PC-3 (cell line): ENCODE results near the gene ANTXR1.
"Not testable (repeated sequence)": the region's sequence is repeated elsewhere in the genome, so short reads cannot be mapped to it uniquely, and the experiment has no call there.

ENCODE experiments used
- EZH2 ChIP-seq: fragments of 300-600 bp; sonication (generic); IDR thresholded peaks from one replicate; pipeline ENCODE4 v1.6.1; 2017; ENCODE audit warnings: antibody characterized with exemption, mild to moderate bottlenecking, low read length; ENCODE audit not compliant: unreplicated experiment
- TF ChIP-seq, protein P1 (sequence below): fragments of 300-600 bp; sonication (generic); conservative IDR thresholded peaks from 2 replicates; pipeline ENCODE4 v1.5.1; 2017; ENCODE audit warnings: antibody characterized with exemption, low read depth, mild to moderate bottlenecking, low read length

DNA sequence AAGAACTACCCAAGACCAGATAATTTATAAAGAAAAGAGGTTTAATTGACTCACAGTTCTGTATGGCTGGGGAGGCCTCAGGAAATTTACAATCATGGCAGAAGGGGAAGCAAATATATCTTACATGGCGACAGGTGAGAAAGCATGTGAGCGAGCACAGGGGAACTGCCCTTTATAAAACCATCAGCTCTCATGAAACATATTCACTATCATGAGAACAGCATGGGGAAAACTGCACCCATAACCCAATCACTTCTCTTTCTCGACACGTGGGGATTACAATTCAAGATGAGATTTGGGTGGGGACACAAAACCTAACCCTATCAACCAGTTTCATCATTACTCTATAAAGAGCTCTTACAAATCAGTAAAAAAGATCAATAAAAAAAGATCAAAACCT lies 222.9 kb downstream of the ANTXR1 start:
- TF ChIP-seq, protein P1, sequence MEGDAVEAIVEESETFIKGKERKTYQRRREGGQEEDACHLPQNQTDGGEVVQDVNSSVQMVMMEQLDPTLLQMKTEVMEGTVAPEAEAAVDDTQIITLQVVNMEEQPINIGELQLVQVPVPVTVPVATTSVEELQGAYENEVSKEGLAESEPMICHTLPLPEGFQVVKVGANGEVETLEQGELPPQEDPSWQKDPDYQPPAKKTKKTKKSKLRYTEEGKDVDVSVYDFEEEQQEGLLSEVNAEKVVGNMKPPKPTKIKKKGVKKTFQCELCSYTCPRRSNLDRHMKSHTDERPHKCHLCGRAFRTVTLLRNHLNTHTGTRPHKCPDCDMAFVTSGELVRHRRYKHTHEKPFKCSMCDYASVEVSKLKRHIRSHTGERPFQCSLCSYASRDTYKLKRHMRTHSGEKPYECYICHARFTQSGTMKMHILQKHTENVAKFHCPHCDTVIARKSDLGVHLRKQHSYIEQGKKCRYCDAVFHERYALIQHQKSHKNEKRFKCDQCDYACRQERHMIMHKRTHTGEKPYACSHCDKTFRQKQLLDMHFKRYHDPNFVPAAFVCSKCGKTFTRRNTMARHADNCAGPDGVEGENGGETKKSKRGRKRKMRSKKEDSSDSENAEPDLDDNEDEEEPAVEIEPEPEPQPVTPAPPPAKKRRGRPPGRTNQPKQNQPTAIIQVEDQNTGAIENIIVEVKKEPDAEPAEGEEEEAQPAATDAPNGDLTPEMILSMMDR = not testable (repeated sequence)
- TF ChIP-seq EZH2 = not testable (repeated sequence)
